ENCODE measurements around the gene C18orf32.
"Not testable (repeated sequence)": the region's sequence is repeated elsewhere in the genome, so short reads cannot be mapped to it uniquely, and the experiment has no call there.

The C18orf32 gene

GRCh38 chr18:49481317-49481716 is 5.7 kb downstream of the C18orf32 start:
- TF ChIP-seq CTCF (IDR thresholded peaks at IDR 0.05; ENCODE audit: insufficient read depth, low read depth, low read length, missing control alignments) = no peak

GRCh38 chr18:49479381-49480137 is 7.5 kb downstream of the C18orf32 start:
- TF ChIP-seq CTCF (IDR thresholded peaks at IDR 0.05; ENCODE audit: insufficient read depth, low read depth, low read length, missing control alignments) = no peak
- no peak for DNase-seq (ENCODE audit: low read depth)
- no peak overlapping the region for H3K4me3 ChIP-seq (ENCODE audit: low read length)

More at GRCh38 chr18:49481317-49481716, 5.7 kb downstream of the C18orf32 start:
- no peak for DNase-seq (ENCODE audit: low read depth)
- no peak overlapping the region for H3K4me3 ChIP-seq (ENCODE audit: low read length)

- peak; percentile 68 for DNase-seq (ENCODE audit: low read depth)
- TF ChIP-seq CTCF (IDR thresholded peaks at IDR 0.05; ENCODE audit: insufficient read depth, low read depth, low read length, missing control alignments) = no peak
- no peak overlapping the region for H3K4me3 ChIP-seq (ENCODE audit: low read length)
Measured at GRCh38 chr18:49476664-49477411, 10.2 kb downstream of the C18orf32 start.

- DNase-seq (ENCODE audit: low read depth) = not testable (repeated sequence)
Measured at GRCh38 chr18:49474935-49475334, 12.1 kb downstream of the C18orf32 start.

GRCh38 chr18:49473721-49474120 is 13.3 kb downstream of the C18orf32 start:
- DNase-seq (ENCODE audit: low read depth) = no peak
- H3K4me3 ChIP-seq (ENCODE audit: low read length) = no peak overlapping the region
- TF ChIP-seq CTCF (IDR thresholded peaks at IDR 0.05; ENCODE audit: insufficient read depth, low read depth, low read length, missing control alignments) = no peak

More at GRCh38 chr18:49474935-49475334, 12.1 kb downstream of the C18orf32 start:
- H3K4me3 ChIP-seq (ENCODE audit: low read length) = not testable (repeated sequence)

GRCh38 chr18:49472459-49472858 is 14.6 kb downstream of the C18orf32 start:
- DNase-seq (ENCODE audit: low read depth) = no peak
- TF ChIP-seq CTCF (IDR thresholded peaks at IDR 0.05; ENCODE audit: insufficient read depth, low read depth, low read length, missing control alignments) = no peak
- H3K4me3 ChIP-seq (ENCODE audit: low read length) = no peak overlapping the region

GRCh38 chr18:49471532-49471931 is 15.5 kb downstream of the C18orf32 start:
- no peak overlapping the region for H3K4me3 ChIP-seq (ENCODE audit: low read length)
- no peak for DNase-seq (ENCODE audit: low read depth)
- no peak for TF ChIP-seq CTCF (IDR thresholded peaks at IDR 0.05; ENCODE audit: insufficient read depth, low read depth, low read length, missing control alignments)
